Brain microvascular endothelial cell (primary cell): Measurements from ENCODE around the gene ZC3H8.

ENCODE experiments used
- DNase-seq: peaks from one replicate; pipeline ENCODE4 v3.0.0-alpha.2; 2020
- H3K27ac ChIP-seq: fragments of 250-450 bp; sonication (Bioruptor Pico); 2 replicates; pipeline ENCODE4 v1.5.1; 2020; ENCODE audit warnings: mild to moderate bottlenecking, moderate library complexity
- H3K27me3 ChIP-seq: fragments of 250-450 bp; sonication (Bioruptor Pico); replicated peaks from 2 replicates; pipeline ENCODE4 v1.5.1; 2020; ENCODE audit warnings: mild to moderate bottlenecking
- H3K36me3 ChIP-seq: fragments of 250-450 bp; sonication (Bioruptor Pico); replicated peaks from 2 replicates; pipeline ENCODE4 v1.5.1; 2020; ENCODE audit warnings: mild to moderate bottlenecking
- H3K4me3 ChIP-seq: 2 replicates; pipeline ENCODE4 v1.5.1; 2011; ENCODE audit warnings: low read depth, mild to moderate bottlenecking, control low read depth, low read length, moderate library complexity
- in situ Hi-C: cut with HindIII; loops from 2 replicates; pipeline ENCODE4 v1.10.0; 2017; ENCODE audit warnings: low sequenced_read_pairs, low pct_ligation_motif_present
- TF ChIP-seq, protein P1 (sequence below): IDR thresholded peaks from 2 replicates; pipeline ENCODE4 v1.5.1; 2011; ENCODE audit warnings: low read depth, mild to moderate bottlenecking, moderate library complexity, low read length, control low read depth, inconsistent platforms; ENCODE audit errors: missing control alignments

Gene ZC3H8

DNA sequence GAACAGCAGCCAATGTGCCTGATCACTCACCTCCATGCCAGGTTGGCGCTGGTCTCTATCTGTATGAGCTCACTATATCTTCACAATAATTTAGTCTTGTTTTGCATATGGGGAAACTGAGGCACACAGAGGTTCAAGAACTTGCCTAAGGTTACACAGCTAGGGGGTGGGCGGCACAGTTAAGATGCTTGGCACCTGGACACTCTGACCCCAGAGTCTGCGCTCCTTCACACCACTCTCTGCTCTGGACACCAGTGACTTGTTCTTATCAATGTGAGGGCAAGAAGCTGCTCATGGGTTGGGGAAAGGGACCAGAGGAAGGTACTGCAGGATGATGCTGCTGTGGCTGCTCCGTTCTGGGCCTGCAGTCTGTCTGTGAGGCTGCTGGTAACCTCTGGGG lies 89.5 kb downstream of the ZC3H8 start:
- Histone ChIP-seq H3K27ac (no peak overlapping the region), H3K36me3 (no peaks in the 10 kb centered on the region), H3K4me3 (no peak overlapping the region), H3K27me3 (no peaks in the 10 kb centered on the region)
- in situ Hi-C loops = no loop called here
- TF ChIP-seq, protein P1, sequence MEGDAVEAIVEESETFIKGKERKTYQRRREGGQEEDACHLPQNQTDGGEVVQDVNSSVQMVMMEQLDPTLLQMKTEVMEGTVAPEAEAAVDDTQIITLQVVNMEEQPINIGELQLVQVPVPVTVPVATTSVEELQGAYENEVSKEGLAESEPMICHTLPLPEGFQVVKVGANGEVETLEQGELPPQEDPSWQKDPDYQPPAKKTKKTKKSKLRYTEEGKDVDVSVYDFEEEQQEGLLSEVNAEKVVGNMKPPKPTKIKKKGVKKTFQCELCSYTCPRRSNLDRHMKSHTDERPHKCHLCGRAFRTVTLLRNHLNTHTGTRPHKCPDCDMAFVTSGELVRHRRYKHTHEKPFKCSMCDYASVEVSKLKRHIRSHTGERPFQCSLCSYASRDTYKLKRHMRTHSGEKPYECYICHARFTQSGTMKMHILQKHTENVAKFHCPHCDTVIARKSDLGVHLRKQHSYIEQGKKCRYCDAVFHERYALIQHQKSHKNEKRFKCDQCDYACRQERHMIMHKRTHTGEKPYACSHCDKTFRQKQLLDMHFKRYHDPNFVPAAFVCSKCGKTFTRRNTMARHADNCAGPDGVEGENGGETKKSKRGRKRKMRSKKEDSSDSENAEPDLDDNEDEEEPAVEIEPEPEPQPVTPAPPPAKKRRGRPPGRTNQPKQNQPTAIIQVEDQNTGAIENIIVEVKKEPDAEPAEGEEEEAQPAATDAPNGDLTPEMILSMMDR = no peak
- no peak for DNase-seq

DNA sequence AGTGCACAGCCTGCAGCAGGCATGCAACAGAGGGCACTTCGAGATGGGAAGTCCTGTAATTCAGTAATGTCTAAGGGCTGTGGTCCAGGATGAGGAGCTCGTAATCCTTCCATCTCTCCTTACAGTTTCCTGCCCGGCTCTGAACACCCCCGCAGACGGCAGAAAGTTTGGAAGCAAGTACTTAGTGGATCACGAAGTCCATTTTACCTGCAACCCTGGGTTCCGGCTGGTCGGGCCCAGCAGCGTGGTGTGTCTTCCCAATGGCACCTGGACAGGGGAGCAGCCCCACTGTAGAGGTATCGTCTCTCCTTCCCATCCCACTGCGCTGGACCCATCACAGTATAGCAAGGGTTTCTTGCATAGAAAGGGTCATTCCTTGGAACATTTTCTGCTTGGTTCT lies 90.0 kb downstream of the ZC3H8 start:
- no peak for DNase-seq
- in situ Hi-C loops = no loop called here
- no peak overlapping the region for H3K4me3 ChIP-seq
- H3K27me3 ChIP-seq = no peaks in the 10 kb centered on the region
- no peak overlapping the region for H3K27ac ChIP-seq
- no peaks in the 10 kb centered on the region for H3K36me3 ChIP-seq
- TF ChIP-seq, protein P1 = no peak

- no peak overlapping the region for H3K27ac ChIP-seq
- in situ Hi-C loops = no loop called here
- no peak overlapping the region for H3K4me3 ChIP-seq
- no peaks in the 10 kb centered on the region for H3K27me3 ChIP-seq
- TF ChIP-seq, protein P1 = no peak
- no peak for DNase-seq
- no peaks in the 10 kb centered on the region for H3K36me3 ChIP-seq
These were observed 91.3 kb downstream of the ZC3H8 start for GRCh38 chr2:112163541-112163981.

GRCh38 chr2:112162956-112163355 lies 91.9 kb downstream of the ZC3H8 start:
- no peak for DNase-seq
- no peaks in the 10 kb centered on the region for H3K36me3 ChIP-seq
- in situ Hi-C loops = no loop called here
- TF ChIP-seq, protein P1 = no peak
- no peaks in the 10 kb centered on the region for H3K27me3 ChIP-seq
- H3K4me3 ChIP-seq = no peak overlapping the region
- H3K27ac ChIP-seq = no peak overlapping the region

GRCh38 chr2:112162341-112162740 lies 92.5 kb downstream of the ZC3H8 start:
- Histone ChIP-seq H3K4me3 (no peak overlapping the region), H3K27ac (no peak overlapping the region), H3K36me3 (no peaks in the 10 kb centered on the region), H3K27me3 (no peaks in the 10 kb centered on the region)
- TF ChIP-seq, protein P1 = no peak
- no peak for DNase-seq
- in situ Hi-C loops = no loop called here
